ENCODE data around the gene GRM7. TPM values are rescaled to one million over a fixed set of nuclear protein-coding genes. Genes with fewer than 3 reads are reported as not detected.

GRM7 gene
- total RNA-seq, 1 experiment from 2014 or later = 0.28 TPM

- WGBS (ENCODE audit: extremely low coverage, insufficient read length, low lambda C conversion rate) = no CpG with 5 or more reads among the region's 4 CpGs
- no peaks in the 10 kb centered on the region for H3K4me1 Mint-ChIP-seq
- Histone ChIP-seq H3K23ac (ENCODE audit: insufficient read length, low read depth, low read length) (no peak overlapping the region), H2BK20ac (ENCODE audit: low read depth, low read length, poor library complexity, severe bottlenecking) (no peak overlapping the region), H2BK12ac (ENCODE audit: insufficient read length, low read depth, low read length) (no peak overlapping the region), H2AK5ac (ENCODE audit: insufficient read length, low read length) (no peak overlapping the region), H3K27me3 (ENCODE audit: insufficient read depth, low read length) (no peaks in the 10 kb centered on the region), H3T11ph (ENCODE audit: low read length) (no peak overlapping the region), H2AFZ (ENCODE audit: low read length) (no peak overlapping the region), H2BK120ac (ENCODE audit: low read depth, low read length, poor library complexity, severe bottlenecking) (no peak overlapping the region), H3K4me2 (ENCODE audit: insufficient read depth, insufficient read length, low read length) (no peak overlapping the region), H4K5ac (ENCODE audit: insufficient read length, low read depth, low read length) (no peak overlapping the region), H3K79me1 (ENCODE audit: insufficient read depth, low read depth, low read length, poor library complexity, severe bottlenecking) (no peaks in the 10 kb centered on the region), H4K20me1 (ENCODE audit: control insufficient read depth, insufficient read depth, insufficient read length) (no peaks in the 10 kb centered on the region), H4K91ac (ENCODE audit: insufficient read length, low read depth, low read length) (no peak overlapping the region), H3K18ac (ENCODE audit: insufficient read length, low read depth, low read length) (no peak overlapping the region), H3K56ac (ENCODE audit: insufficient read length, low read depth, low read length) (no peak overlapping the region), H3K9me3 (ENCODE audit: control insufficient read depth, low read depth, low read length) (no peaks in the 10 kb centered on the region), H2BK15ac (ENCODE audit: low read depth, low read length) (no peak overlapping the region), H3K4ac (ENCODE audit: low read depth, low read length) (no peak overlapping the region), H3K79me2 (ENCODE audit: insufficient read depth, low read length) (no peaks in the 10 kb centered on the region), H2BK5ac (ENCODE audit: insufficient read length, low read length) (no peak overlapping the region), H3K27ac (ENCODE audit: insufficient read length, low read depth, low read length) (no peak overlapping the region), H3K14ac (ENCODE audit: insufficient read depth, low read length) (no peak overlapping the region), H3K23me2 (ENCODE audit: insufficient read length, low read depth, low read length, poor library complexity, severe bottlenecking) (no peaks in the 10 kb centered on the region), H4K8ac (replicated peaks; ENCODE audit: insufficient read length, low read depth, low read length) (no peak overlapping the region), H3K4me1 (ENCODE audit: insufficient read depth, low read length) (no peaks in the 10 kb centered on the region), H3K9ac (ENCODE audit: extremely low read depth, insufficient read length, low read length) (no peak overlapping the region)
- no peak for TF ChIP-seq CTCF (conservative IDR thresholded peaks at IDR 0.05)
- peaks cover 0 to 3% of the 10 kb centered on the region in 2 experiments; a peak in 2 of 5 replicates for H3K9me3 Mint-ChIP-seq
- H3K4me3 Mint-ChIP-seq = no peak overlapping the region
- H3K36me3 Mint-ChIP-seq (ENCODE audit: insufficient read depth in 1 of 3, low read depth in 3 of 3) = no peaks in the 10 kb centered on the region; a peak in 1 of 7 replicates
- no peak for DNase-seq
- no peak overlapping the region for H3K27ac Mint-ChIP-seq
- no peaks in the 10 kb centered on the region for H3K27me3 Mint-ChIP-seq (ENCODE audit: low read depth)
Measured at GRCh38 chr3:7503431-7503830, 642.5 kb downstream of the GRM7 start.
